GM18909 (cell line): Measurements from ENCODE around the gene GAPDHS.
A peak's percentile ranks its signal among the peaks of the same experiment; 100 is the strongest.

Experiments used
- ATAC-seq: cut with Tn5 transposase; IDR thresholded peaks from one replicate; pipeline ENCODE4 v1.9.1; 2021; ENCODE audit warnings: mild to moderate bottlenecking; ENCODE audit not compliant: unreplicated experiment, poor library complexity

Gene GAPDHS

GRCh38 chr19:35533201-35533821 lies at the start of gene GAPDHS:
TSS of gene GAPDHS (plus strand) at chr19:35533456. CDS start at chr19:35533528, 72 bp downstream.
- ATAC-seq = no peak

DNA sequence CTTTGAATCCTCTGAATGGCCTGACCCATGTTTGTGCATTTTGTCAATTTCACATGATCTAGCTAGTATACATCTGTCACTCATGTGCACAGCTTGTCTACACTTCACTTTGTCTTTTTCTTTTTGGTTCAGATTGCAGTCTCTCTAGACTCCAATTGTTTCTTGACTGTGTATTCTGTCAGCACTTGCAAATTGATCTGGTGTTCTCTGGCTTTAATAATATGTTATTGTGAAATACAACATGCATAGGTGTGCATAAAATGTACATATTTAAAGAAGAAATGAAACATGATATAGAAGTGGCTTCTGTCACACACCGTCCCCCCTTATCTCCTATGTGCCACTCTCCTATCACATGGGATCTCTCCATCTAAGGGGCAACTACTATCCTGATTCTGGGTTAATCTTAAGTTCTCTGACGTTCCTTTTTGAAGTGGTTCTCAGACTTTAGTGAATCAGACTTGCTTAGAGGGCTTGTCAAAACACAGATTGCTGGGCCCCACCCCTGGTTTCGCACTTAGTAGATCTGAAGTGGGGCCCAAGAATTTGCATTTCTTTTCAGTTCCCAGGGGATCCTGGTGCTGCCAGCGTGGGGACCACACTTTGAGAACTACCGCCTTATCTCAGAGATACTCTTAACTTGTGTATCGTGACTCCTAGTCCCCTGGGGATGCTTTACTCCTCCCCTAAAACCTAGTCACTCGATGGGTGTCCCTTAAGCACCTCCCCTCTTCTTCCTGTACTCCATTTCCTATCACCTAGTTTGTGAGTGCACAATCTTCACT lies 48.8 kb upstream of the GAPDHS start:
- peak; percentile 63 for ATAC-seq

DNA sequence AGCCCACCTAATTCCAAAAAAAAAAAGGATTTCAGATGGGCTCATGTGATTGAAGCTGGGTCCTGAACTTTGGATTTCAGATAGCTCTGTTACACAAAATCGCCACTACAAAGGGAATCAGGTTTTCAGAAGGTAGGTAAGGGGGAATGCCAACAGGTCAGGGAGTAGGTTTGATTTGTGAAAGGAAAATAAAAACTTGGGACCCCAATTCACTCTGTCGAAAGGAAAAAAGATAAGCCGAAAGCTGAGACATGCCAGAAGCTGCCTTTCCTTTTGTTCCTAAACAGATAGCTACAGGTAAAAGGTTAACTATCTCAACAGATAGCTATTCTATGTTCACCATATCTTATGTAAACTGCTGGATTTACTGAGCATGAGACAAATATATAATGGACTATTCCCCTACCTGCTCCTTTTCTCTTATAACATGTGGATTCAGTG lies 47.0 kb upstream of the GAPDHS start:
- no peak for ATAC-seq

DNA sequence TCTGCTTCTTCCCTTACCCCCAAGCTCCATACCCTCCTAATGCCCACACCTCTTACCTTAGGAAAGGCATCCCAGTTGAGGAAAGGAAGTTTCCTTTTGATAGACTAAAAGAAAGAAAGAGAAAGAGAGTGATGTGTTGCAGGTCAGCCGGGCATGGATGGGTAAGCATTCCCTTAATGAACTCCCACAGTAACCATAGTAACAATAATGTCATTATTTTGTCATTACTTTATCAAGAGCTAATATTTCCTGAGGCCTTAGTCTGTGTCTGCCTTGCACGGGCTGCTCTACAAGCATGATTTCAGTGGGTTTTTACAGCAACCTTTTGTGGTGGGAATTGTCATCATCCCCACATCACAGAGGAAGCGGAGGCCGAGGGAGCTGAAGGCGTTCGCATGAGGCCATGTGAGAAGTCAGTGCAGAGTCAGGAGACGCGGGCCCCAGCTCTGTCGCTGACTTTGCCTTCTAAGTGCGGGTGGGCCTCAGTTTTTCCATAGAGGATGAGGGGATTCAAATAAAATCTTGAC lies 45.5 kb upstream of the GAPDHS start:
- no peak for ATAC-seq

DNA sequence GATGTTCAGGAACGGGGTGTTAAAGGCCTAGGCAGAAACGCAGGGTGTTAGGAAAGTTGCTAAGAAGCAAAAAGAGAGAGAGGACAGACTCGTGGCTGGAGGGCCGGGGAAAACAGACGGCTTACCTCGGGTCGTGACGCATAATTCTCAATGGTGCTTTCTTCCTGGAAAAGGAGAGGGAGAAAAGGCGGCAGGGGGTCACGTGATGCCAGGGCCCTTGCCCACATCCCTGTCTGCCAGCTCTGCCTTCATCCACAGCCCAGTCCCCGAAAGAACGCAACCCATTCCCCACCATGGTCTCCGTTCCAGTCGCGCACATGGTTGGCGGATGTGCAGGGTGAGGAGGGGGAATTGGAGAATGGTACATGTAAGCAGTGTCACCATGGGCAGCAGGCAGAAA lies 44.6 kb upstream of the GAPDHS start:
- ATAC-seq = no peak

DNA sequence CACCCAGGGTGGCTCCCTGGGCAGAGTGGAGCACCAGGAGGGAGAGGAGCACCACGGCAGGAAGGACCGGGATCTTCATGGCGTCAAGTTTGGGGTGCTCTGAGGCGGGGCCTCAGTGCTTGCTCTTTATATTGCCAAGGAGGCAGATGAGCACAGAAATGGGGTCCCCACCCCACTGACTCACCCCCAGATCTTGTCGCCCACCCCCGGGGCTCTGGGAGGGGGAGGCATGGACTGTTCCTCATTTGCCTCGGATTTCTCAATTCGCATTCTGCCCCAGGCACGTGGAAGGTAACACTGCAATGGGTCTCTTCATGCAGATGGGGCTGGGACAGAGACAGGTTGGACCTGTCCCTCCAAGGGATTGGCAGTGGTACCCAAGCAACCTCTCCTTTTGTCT lies 42.9 kb upstream of the GAPDHS start, which contains the start of gene KRTDAP:
TSS of gene KRTDAP (minus strand) at position 101 of the 400 bp plus-strand sequence. CDS start at position 79, 22 bp downstream.
- ATAC-seq = no peak

- ATAC-seq = no peak
Observed at GRCh38 chr19:35491836-35492360, 41.4 kb upstream of the GAPDHS start.

- no peak for ATAC-seq
Observed at GRCh38 chr19:35493971-35494370, 39.3 kb upstream of the GAPDHS start.

- no peak for ATAC-seq
Observed at GRCh38 chr19:35495107-35496064, 37.9 kb upstream of the GAPDHS start.

DNA sequence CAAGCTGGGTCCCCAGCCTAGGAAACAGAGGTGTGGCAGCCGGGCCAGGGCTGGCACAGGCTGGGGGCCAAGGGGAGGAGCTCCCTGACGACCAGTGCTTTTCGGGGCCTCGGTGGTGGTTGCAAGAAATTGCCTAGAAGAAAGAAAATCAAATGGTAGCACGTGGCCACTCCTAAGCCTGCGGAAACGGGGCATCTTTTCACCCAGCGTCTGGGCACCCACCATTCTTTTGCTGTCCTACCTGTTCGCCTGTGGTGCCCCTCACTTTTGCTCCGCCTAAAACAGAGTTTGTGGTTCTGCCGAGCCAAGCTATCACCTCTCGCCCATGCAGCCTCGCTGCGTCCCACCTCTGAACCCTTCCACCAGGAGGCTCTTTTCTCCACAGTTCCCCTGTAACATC lies 35.9 kb upstream of the GAPDHS start:
- ATAC-seq = no peak

DNA sequence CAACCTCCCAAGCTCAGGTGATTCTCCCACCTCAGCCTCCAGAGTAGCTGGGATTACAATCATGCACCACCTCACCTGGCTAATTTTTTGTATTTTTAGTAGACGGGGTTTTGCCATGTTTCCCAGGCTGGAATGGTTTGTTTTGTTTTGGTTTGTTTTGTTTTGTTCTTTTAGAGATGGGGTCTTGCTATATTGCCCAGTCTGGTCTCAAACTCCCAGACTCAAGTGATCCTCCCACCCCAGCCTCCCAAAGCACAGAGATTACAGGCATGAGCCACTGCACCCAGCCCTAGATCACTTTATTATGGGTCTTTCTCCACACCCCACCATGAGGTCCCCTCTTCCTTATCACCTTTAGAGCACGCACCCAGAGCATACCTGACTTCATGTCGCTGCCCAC lies 35.0 kb upstream of the GAPDHS start:
- no peak for ATAC-seq

GRCh38 chr19:35498984-35499527 lies 34.2 kb upstream of the GAPDHS start:
- no peak for ATAC-seq

DNA sequence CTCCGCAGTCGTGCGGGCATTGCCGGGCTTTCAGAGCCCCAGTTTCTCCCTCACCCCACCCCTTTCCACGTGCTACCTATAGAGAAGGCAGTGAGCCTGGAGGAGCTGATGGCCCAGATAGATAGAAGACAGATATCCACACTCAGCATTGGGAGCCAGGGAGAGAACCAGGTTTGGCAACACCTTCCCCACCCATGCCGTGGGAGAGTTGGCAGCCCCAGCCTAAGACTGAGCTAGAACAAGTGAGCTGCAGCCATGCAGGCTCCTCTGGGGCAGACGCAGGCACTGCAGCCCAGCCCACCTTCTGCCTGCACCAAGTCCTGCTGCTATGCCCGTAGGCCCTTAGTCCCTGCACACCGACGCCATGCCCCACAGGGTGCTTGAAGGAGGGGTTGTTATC lies 32.6 kb upstream of the GAPDHS start:
- no peak for ATAC-seq

DNA sequence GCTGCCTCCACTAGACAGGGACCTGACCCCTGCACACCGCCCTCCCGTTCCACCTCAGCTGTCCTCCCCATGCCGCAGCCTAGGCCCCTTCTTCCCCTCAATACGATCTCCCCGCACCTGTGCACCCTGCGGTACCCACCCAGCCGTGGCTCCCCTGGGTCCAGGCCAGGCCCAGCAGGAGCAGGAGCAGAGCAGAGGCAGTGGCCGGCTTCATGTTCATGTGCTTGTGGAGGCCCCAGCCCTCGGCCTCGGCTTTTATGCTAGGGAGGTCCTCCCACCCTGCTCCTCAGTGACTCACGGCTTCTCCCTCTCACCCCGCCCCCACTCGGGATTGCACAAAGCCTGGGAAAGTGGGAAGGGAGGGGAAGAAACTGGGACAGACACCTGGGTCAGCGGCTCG lies 31.6 kb upstream of the GAPDHS start:
- ATAC-seq = no peak

DNA sequence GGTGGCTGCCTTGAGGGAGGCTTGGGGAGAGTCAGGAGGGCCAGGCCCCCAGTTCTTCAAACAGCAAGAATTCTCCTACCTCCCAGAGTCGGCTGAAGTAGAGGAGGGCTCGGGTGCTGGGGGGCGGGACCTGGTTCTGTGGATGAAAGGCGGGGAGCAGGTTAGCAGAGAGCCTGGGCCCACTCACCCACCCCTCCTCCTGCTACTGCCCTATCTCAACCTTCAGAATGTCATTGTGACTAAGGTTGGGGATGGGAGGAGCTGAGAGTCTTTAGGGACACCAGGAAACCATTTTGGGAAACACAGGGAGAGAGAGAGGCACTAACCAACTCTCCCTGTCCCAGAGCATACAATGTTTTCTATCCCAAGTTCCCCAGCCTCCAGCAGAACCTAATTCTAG lies 30.5 kb upstream of the GAPDHS start:
- no peak for ATAC-seq

DNA sequence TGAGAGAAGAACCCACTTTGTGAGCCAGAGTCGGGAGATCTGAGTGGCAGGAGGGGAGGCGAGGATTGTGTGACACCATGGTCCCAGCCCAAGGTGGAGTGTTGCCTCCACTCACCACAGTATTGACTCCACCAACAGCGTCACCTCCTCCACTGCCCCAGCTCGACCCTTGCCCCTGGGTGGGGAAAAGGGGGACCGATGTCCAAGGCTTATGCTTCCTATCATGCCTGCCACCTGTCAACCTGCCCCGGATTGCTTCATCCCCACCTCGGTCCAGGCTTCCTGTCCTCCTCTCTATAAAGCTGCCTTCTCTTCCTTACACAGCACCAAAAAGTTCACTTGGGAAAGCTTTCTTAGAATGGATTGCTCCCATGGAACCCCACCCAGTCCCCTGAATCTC lies 27.2 kb upstream of the GAPDHS start:
- ATAC-seq = no peak

DNA sequence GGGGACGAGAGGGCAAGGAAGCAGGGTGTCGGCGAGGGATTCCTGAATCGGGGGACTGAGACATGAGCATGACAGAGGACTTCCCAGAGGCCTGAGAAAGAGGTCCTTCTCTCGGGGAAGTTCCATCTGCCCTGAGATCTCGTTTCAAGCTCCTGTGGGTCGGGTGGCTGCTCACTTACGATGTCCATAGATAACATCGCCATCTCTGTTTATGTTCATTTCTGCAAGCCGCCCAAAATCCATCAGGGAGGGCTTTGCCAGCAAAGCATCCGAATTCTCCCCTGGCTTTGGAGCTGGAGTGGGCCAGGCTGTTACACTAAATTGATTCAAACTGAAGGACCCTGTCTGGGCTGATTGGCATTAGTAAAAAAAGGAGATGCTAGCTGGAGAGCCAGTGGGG lies 25.7 kb upstream of the GAPDHS start:
- no peak for ATAC-seq

DNA sequence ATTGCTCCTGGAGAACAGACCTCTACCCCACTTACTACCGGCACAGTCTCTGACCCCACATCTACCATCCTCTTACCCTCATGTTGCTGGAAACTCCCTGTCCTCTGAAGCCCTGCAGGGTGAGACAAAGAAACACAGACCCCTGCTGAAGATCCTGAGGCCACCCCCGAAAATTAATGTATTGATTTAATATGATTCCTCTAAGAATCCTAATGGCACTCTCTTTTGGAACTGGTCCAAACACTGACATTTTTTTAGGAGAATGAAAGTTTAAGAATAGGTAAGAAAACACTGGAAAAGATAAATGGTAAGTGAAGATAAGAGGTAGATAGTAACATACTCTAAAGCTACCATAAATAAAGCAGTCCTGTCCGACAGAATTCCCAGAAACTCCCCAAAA lies 25.1 kb upstream of the GAPDHS start:
- ATAC-seq = no peak

DNA sequence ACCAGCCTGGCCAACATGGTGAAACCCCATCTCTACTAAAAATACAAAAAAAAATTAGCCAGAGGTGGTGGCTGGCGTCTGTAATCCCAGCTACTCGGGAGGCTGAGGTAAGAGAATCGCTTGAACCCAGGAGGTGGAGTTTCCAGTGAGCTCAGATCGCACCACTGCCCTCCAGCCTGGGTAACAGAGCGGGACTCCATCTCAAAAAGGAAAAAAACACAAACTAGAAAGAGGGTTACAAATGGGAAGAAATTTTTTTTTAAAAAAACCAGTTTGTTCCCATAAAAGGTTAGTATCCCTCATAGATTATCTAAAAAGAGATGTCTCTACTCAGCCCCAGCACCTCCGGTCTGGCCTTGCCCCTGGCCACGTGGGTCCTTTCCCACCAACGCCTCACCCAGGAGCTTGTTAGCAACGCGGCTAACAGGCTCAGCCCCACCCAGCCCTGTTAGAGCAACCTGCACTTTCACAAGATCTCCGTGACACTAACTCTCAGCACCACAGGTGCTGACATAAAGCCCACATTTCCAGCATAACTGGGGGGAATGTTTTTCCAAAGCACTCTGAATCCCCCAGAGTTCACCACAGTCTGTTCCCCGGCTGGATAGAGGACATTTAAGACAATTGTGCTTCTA lies 24.1 kb upstream of the GAPDHS start:
- ATAC-seq = no peak
